ENCODE data around the gene ETV1. TPM values are rescaled to one million over a fixed set of nuclear protein-coding genes. Genes with fewer than 3 reads are reported as not detected.
"Not testable (repeated sequence)": the region's sequence is repeated elsewhere in the genome, so short reads cannot be mapped to it uniquely, and the experiment has no call there.

ETV1 gene
- total RNA-seq, 1 experiment from 2014 or later = 34.6 TPM

DNA sequence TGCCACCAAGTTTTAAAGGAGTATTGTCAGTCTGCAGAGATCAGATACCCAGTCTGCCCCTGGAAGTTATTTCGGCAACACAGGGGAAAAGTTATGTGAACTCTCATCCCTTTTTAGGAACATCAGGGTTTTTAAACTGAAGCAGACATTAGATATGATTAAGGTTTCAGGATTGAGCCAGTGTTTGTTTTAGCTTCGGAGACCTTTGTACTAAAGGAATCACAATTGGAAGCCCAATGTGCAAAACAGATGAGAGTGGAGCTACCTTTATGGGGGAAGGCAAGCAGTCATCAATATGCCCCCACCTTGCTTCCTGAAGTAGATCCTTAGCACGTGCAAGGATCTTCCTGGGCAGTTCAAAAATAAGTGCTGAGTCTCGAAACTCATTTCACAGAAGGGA is 39.5 kb downstream of the ETV1 start:
- no peak for DNase-seq (ENCODE audit: low read depth, low spot score)
- in situ Hi-C loops (cut with HindIII; ENCODE audit: low pct_unique_long_range_greater_than_20kb, low sequenced_read_pairs) = no loop called here

DNA sequence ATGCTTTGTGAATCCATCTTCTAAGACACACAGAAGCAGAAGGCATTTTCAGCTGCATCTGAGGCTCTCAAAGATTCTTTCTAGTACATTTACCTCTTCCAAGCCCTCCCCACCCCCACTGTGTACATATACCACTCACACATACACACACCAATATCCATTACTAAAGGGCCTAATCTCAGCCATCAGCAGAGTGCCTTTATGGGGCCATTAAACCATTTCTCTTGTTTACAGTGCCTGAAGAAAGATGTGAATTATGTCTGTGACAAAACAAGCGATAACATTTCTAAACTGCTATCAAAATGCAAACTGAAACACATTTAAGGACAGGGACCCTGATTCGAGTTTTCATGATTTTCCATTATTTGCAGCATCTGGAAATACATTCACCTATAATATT is 40.0 kb downstream of the ETV1 start:
- in situ Hi-C loops (cut with HindIII; ENCODE audit: low pct_unique_long_range_greater_than_20kb, low sequenced_read_pairs) = no loop called here
- DNase-seq (ENCODE audit: low read depth, low spot score) = no peak

DNA sequence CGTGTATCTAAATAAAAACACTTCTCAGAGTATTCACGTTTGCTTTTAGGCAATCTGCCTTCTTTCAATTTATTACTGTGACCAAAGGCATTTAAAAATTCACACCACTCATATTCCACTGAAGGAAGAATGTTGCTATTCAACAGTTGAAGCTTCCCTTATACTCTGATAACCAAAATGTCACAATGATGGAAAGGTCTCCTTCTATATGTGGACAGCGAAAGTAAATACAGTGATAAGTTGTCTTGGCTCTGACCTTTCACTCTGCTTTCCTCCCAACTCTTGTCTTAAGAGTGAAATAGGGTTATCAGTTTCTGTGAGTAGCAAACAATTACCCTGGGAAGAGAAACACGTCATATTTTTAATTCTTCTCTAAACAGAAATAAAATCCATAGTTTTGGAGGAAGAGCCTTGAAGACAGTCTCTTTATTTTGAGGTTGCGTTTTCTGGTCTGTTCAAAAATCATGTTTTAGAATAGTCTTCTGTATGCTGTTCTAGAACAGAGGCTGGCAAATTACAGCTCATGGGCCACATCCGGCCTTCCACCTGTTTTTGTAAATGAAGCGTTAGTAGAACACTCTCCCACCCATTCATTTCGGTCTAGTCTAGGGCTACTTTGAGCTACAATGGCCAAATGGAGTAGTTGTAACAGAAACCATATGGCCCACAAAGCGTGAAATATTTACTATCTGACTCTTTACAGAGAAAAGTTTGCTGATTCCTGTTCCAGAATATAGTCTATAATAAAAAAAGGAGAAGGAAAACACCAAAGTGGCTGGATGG is 41.3 kb downstream of the ETV1 start:
- in situ Hi-C loops (cut with HindIII; ENCODE audit: low pct_unique_long_range_greater_than_20kb, low sequenced_read_pairs) = no loop called here

DNA sequence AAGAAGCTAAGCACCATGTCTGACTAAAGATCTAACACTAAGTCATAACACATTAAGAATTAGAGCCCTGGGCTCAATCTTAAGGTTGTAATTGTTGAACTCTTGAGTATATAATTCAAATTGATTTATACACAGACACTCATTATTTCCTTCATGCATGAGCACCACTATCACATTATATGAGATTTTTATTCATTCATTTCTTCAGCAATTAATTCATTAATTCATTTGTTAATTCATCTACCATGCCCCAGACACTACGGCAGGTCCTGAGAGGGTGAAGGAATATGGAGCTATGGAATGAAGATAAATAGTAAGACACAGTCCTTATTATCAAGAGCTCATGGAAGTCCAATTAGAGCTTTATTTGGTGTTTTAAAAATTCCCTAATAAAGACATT is 41.9 kb downstream of the ETV1 start:
- no peak for DNase-seq (ENCODE audit: low read depth, low spot score)
- in situ Hi-C loops (cut with HindIII; ENCODE audit: low pct_unique_long_range_greater_than_20kb, low sequenced_read_pairs) = no loop called here

More for the DNA sequence above, 41.3 kb downstream of the ETV1 start:
- peak; percentile 13 for DNase-seq (ENCODE audit: low read depth, low spot score)

DNA sequence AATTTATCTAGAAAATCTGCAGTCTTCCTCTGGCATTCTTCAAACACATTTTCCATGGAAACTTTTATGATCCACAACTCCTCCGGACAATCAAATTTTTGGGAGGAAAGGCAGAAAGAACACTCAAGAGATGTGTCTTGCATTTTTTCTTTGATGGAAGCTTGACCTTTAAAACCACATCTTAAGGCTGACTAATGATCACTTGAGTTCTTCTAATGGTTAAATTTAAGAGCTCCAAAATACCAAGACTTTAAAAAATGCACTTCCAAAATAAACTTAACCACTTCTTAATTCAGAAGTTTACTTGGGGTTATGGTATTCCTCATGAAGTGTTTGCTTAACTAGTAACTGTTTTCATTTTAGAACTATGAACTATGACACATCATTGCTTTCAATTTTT is 43.3 kb downstream of the ETV1 start:
- DNase-seq (ENCODE audit: low read depth, low spot score) = peak; percentile 52
- in situ Hi-C loops (cut with HindIII; ENCODE audit: low pct_unique_long_range_greater_than_20kb, low sequenced_read_pairs) = no loop called here

DNA sequence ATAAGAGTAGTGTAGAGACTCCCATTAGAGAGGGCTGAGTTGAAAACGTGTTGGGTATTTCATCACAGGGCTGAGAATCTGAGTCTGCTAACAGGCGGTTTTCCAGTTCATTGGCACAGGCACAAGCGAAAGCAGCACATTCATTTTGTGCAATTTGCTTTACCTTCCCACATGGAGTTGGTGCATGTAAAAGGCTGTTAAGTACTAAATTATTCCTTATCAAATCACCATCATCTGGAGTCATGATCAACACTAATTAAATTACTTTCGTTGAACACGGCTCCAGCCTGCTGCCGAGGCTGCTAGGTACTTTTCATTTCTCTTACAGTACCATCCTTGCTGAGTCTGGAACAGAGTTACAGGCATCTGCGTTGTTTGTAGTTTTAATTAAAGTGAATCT is 43.8 kb downstream of the ETV1 start:
- DNase-seq (ENCODE audit: low read depth, low spot score) = peak; percentile 20
- in situ Hi-C loops (cut with HindIII; ENCODE audit: low pct_unique_long_range_greater_than_20kb, low sequenced_read_pairs) = no loop called here

DNA sequence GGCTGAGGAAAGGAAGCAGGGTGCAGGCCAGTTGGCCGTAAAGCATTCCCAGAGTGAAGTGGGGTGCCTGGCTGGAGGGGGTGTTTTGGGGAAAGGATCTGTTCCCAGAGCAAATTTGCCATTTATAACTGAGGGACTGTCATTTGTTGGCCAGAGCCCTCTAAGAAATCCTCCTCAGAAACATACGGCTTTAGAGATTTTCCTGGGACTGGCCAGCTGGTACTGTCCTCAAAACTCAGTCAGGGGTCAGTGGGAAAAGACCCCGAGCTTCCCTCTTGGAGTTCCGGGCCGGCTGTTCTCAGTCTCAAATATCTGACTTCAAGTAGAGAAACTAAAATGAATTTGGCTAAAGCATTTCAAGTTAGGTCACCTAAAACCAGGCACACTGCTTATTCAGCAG is 55.9 kb downstream of the ETV1 start:
- no peak for DNase-seq (ENCODE audit: low read depth, low spot score)
- in situ Hi-C loops (cut with HindIII; ENCODE audit: low pct_unique_long_range_greater_than_20kb, low sequenced_read_pairs) = no loop called here

DNA sequence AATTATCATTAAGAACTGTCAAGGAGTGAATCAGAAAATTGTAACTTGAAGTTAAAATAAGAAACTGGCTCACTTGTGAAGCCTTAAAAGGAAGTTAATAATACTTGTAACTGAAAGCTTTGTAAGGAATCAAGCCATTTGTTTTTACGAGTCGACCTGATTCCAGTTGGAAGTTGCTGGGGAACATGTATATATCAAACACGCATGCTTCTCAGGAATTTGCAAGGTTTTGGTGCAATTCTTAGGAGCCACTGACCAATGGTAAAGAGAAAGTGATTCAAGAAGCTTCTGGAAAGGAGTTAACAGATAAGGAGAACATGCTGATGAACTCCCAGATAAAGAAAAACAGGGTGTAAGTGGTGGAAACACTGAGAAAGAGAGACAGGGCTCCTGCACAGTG is 56.4 kb downstream of the ETV1 start:
- in situ Hi-C loops (cut with HindIII; ENCODE audit: low pct_unique_long_range_greater_than_20kb, low sequenced_read_pairs) = no loop called here
- DNase-seq (ENCODE audit: low read depth, low spot score) = no peak

DNA sequence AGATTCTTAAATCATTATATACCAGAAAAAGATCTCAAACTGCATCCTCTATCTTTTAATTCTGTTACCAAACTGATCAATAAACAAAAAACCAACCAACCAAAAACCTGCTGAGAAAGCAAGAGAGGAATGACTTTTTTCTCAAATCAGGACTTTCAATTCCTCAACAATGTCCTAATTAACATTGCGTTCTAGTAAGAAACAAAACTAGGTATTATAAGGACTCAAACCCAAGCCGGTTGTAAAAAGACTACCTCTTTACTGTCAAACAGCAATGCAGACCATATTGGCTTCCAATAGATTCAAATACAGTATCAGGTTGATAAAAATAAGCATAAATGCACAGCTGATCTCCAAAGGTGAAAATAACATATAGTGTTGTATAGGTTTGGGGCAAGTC is 57.3 kb downstream of the ETV1 start:
- in situ Hi-C loops (cut with HindIII; ENCODE audit: low pct_unique_long_range_greater_than_20kb, low sequenced_read_pairs) = no loop called here

DNA sequence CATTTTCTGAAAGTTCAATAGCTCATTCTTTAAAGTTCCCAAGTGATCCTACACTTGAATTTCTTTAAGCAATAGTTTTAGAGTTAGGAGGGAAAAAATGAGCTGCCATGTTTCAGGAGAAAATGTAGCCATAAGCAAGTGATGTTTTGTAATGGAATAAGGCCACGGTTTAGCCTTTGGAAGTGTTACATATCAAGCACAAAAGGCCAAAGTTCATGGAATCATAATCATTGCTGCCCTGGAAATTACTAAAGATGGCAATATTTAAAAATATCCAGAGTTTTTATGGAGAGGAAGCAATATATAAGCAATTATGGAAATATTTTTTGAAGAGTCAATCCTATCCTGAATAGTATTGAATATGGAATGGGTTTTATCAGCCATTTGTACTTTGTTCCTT is 68.4 kb downstream of the ETV1 start:
- in situ Hi-C loops (cut with HindIII; ENCODE audit: low pct_unique_long_range_greater_than_20kb, low sequenced_read_pairs) = no loop called here
- no peak for DNase-seq (ENCODE audit: low read depth, low spot score)

More for the DNA sequence above, 57.3 kb downstream of the ETV1 start:
- no peak for DNase-seq (ENCODE audit: low read depth, low spot score)

DNA sequence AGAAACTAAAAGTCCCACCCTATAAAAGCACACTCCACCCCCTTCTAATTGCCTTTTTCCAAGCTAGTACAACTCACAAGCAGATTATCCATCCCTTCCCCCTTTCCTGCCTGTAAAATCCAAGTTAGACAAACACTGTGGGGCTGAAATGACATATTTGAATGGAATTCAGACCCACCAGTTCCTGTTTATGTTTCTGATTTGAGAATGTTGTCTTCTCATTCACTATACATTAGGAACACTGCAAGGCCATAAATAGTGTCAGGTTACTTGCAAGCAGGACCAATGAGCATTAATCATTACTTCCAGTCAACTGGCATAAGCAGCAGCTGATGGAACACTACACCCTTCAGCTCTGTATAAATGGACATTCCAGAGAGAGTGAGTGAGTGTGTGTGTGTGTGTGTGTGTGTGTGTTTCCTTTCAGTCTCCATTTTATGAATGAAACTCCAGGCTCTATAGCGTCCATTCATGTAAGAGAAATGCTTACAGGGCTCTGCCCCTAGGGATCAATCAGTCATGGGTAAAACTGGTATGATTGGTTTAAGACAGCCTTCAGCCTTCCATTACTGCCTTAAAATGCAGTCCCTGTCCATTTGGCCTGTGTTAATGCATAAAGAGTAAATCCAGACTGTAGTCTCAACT is 69.3 kb downstream of the ETV1 start:
- DNase-seq (ENCODE audit: low read depth, low spot score) = peak; percentile 100
- in situ Hi-C loops (cut with HindIII; ENCODE audit: low pct_unique_long_range_greater_than_20kb, low sequenced_read_pairs) = no loop called here

DNA sequence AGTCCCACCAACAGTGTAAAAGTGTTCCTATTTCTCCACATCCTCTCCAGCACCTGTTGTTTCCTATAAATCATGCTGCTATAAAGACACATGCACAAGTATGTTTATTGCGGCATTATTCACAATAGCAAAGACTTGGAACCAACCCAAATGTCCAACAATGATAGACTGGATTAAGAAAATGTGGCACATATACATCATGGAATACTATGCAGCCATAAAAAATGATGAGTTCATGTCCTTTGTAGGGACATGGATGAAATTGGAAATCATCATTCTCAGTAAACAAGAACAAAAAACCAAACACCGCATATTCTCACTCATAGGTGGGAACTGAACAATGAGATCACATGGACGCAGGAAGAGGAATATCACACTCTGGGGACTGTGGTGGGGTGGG is 71.1 kb downstream of the ETV1 start:
- in situ Hi-C loops (cut with HindIII; ENCODE audit: low pct_unique_long_range_greater_than_20kb, low sequenced_read_pairs); DNase-seq (ENCODE audit: low read depth, low spot score): not testable (repeated sequence)

DNA sequence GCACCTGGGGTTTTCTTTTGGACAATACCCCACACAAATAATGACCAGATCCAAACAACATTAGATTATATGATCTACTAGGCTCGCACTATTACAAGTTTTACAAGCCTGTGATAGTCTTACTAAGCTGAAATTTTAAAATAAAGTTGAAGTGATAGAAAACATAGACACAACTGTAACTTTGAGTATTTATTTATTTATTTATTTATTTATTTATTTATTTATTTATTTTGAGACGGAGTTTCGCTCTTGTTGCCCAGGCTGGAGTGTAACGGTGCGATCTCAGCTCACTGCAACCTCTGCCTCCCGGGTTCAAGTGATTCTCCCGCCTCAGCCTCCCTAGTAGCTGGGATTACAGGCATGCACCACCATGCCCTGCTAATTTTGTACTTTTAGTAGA is 72.4 kb downstream of the ETV1 start:
- DNase-seq (ENCODE audit: low read depth, low spot score); in situ Hi-C loops (cut with HindIII; ENCODE audit: low pct_unique_long_range_greater_than_20kb, low sequenced_read_pairs): not testable (repeated sequence)

DNA sequence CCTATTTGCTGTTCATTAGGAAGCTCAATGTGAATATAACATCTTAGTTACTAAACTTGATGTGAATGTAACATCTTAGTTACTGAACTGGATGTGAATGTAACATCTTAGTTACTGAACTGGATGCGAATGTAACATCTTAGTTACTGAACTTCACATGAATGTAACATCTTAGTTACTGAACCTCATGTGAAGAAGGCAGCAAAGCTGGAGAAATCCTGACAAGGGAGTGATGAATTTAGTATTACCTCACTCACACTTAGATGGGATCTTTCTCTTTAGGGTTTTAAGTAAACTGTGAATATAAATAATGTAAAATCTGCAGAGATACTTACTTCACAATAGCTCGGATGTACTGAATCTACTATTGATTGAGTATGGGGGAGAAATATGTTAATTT is 73.6 kb downstream of the ETV1 start:
- no peak for DNase-seq (ENCODE audit: low read depth, low spot score)
- in situ Hi-C loops (cut with HindIII; ENCODE audit: low pct_unique_long_range_greater_than_20kb, low sequenced_read_pairs) = no loop called here

DNA sequence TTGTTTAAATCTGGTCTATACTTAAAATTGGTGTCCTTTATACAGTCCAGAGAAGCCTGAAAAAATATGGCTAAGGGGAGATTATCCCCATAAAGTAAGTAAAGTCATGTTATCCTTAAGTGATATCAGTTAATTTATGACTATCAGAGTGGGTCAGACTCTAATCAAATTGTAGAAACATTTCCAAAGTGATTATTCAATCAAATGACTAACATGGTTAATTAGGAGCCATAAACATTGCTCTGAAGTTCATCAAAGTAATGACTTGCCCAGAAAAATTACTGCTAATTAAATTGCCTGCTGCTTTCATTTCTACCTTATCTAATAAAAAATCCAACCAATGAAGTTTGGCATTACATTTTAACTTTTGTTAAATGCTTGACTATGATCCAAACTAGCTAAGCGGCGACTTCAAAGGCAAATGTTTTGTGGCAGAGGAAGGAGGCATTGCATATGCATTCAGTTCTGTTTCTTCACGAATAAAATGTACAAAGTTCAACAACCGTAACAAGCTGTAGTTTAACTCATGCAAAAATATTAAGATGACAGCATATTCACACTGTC is 76.7 kb downstream of the ETV1 start:
- DNase-seq (ENCODE audit: low read depth, low spot score) = no peak
- in situ Hi-C loops (cut with HindIII; ENCODE audit: low pct_unique_long_range_greater_than_20kb, low sequenced_read_pairs) = no loop called here

DNA sequence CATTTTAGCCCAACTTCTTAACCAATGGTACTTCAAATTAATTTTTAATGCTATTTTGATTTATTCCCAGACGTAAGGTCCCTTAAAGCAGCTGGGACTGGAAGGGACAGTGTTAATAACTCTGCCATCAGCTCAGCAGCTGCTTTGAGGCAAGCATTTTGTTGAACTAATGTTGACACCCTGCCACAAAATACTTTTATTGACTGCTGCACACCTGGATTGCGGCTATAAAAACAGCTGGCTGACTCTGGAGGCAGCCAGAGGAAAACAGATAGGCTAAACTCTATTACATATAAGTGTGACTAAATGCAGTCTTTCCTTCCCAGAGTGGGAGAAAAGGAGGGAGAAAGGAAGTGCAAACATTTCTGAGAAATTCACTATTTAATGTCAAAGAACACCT is 77.6 kb downstream of the ETV1 start:
- in situ Hi-C loops (cut with HindIII; ENCODE audit: low pct_unique_long_range_greater_than_20kb, low sequenced_read_pairs) = no loop called here
- DNase-seq (ENCODE audit: low read depth, low spot score) = no peak

DNA sequence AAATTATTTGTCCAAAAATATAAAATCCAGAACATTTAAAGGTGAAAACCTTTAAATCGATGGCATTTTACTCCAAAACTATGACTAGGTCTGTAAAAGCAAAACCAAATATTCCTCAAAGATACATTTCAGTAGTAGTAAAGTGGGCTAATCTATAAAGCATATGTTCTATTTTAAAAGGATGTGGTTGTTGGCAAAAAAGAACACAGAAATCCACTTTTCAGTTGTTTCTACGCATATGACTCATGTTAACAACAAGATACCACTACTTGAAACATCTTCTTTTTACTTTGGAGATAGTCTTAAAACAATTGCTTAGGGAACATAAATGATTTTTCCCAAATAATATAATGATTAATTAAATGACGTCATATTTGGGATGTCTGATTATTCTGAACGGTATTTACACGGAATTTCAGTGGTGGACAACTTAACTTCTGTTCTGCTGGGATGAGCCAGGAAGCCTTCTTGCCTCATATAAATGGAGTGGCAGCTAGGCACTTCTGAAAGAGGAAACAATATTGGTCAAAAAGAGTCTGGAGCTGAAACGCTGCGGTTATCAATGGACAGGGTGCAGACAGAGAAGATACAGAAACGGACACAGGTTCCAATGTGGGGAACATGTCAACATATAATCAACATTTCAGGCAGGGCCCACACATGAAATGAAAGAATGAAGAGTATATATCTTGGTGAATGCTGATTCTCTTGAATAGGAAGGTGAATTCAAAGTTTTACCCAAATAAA is 78.5 kb downstream of the ETV1 start:
- in situ Hi-C loops (cut with HindIII; ENCODE audit: low pct_unique_long_range_greater_than_20kb, low sequenced_read_pairs) = no loop called here
- no peak for DNase-seq (ENCODE audit: low read depth, low spot score)

DNA sequence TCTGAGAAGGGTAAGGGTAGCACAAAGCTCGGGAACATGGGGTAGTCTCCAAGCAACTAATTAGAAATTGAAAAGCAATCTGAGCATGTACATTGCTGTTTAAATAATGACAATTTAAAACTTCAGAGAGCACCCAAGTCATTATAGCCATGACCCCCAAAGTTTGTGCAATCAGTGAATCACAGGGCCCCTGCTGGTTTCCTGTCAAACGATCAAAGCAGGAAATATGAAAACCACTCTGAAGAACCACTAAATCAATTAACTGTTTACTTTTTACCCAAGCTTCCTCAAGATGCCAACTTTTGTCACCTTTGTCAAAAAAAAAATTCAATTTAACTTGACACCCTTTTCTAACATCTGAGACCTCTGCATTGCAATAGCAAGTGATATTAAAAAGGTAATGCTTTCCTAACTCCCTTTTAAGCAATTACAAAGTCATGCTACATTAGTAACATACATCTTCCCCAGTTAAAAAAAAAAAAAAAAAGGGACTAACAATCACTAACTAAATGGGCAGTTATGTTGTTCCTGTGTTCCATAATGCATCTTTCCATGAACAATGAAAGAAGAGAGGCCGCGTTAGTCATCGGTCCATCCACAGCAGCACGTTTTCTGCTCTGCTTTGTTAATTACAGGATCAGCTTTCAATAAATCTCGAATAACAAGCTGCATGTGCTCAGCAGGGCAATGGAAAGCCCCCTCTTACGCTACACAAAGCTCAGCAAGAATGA is 80.6 kb downstream of the ETV1 start:
- no peak for DNase-seq (ENCODE audit: low read depth, low spot score)
- in situ Hi-C loops (cut with HindIII; ENCODE audit: low pct_unique_long_range_greater_than_20kb, low sequenced_read_pairs) = no loop called here
